Calu3 (cell line): Measurements from ENCODE around the gene NAV2. TPM values are rescaled to one million over a fixed set of nuclear protein-coding genes. Genes with fewer than 3 reads are reported as not detected.

Experiments used
- BruUV-seq: library from RNA; stranded (reverse); fragments of 400-500 nt; replicated peaks from 2 replicates; lab custom pipeline; 2021; lab: Mats Ljungman, UMichigan
- CTCF ChIA-PET: fragments of 300-600 bp; sonication (Branson Sonifier 250); formaldehyde crosslinking; loops from one replicate; lab custom pipeline; 2022; ENCODE audit warnings: antibody characterized with exemption; lab: Charles Lee
- DNase-seq: peaks from one replicate; pipeline ENCODE4 v3.0.0; 2022
- H3K27ac Mint-ChIP-seq: one replicate; pipeline ENCODE4 v1.8.0; 2022; ENCODE audit warnings: mixed read lengths; ENCODE audit not compliant: unreplicated experiment
- H3K27me3 Mint-ChIP-seq: one replicate; pipeline ENCODE4 v1.8.0; 2022; ENCODE audit warnings: mixed read lengths; ENCODE audit not compliant: unreplicated experiment
- H3K36me3 Mint-ChIP-seq: one replicate; pipeline ENCODE4 v1.8.0; 2022; ENCODE audit warnings: mild to moderate bottlenecking, moderate library complexity, mixed read lengths; ENCODE audit not compliant: insufficient read depth, unreplicated experiment
- H3K4me1 Mint-ChIP-seq: one replicate; pipeline ENCODE4 v1.8.0; 2022; ENCODE audit warnings: mild to moderate bottlenecking, low read depth, mixed read lengths; ENCODE audit not compliant: unreplicated experiment
- H3K4me3 Mint-ChIP-seq: one replicate; pipeline ENCODE4 v1.8.0; 2022; ENCODE audit warnings: mild to moderate bottlenecking, low read depth, moderate library complexity, mixed read lengths; ENCODE audit not compliant: unreplicated experiment
- H3K9me3 Mint-ChIP-seq: one replicate; pipeline ENCODE4 v1.8.0; 2022; ENCODE audit warnings: low read depth, mixed read lengths; ENCODE audit not compliant: unreplicated experiment
- CTCF ChIP-seq: fragments of 200-600 bp; IDR thresholded peaks from one replicate; pipeline ENCODE4 v1.8.0; 2022; ENCODE audit warnings: antibody characterized with exemption; ENCODE audit not compliant: unreplicated experiment
- intact Hi-C: fragments of 100-400 bp; cut with micrococcal nuclease; formaldehyde crosslinking; loops from one replicate; pipeline ENCODE4 v1.10.0; 2022; ENCODE audit not compliant: unreplicated experiment
- total RNA-seq: library from RNA; stranded (reverse); gene quantifications from 2 replicates; pipeline ENCODE4 v1.2.3, GENCODE V29; 2022

The NAV2 gene
- total RNA-seq, 1 experiment from 2014 or later, result 21.4 TPM

DNA sequence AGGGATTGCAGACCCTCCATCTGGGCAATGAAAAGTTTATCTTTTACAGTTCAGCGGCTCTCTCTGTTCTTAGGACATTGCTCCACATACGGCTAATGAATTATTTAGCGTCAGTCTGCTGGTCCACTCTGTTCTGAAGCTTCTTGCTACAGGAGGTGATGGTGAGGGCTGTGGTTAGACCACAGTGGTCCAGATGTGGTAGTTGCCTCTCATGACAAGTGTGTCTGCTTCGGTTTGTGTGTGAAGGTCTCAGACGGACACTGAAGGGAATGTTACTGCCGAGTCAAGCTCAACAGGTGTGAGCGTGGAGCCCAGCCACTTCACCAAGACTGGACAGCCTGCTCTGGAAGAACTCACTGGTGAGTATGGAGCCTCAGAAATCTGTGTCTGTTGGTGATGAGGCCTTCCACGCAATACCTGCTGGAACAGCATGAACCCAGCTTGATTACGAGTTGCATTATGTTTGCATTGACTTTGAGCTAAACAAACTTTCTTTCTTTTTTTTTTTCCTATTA is 226.8 kb downstream of the NAV2 start:
- H3K9me3 Mint-ChIP-seq, result no peaks in the 10 kb centered on the region
- H3K36me3 Mint-ChIP-seq, result no peaks in the 10 kb centered on the region
- BruUV-seq, result TSS peak; percentile 51
- CTCF ChIA-PET, result interaction anchor here (0.5 to 1.9 kb wide), 11 partner anchors 12 to 421 kb away, joined by 3 to 25 read pairs (median 4); no protein-coding TSS in a partner anchor
- H3K4me1 Mint-ChIP-seq, result peaks cover 29% of the 10 kb centered on the region
- H3K4me3 Mint-ChIP-seq, result no peak overlapping the region
- H3K27me3 Mint-ChIP-seq, result no peaks in the 10 kb centered on the region
- intact Hi-C loops, result loop anchor here (2.0 to 5.0 kb wide), 2 partner anchors 173 to 193 kb away; no protein-coding TSS in a partner anchor
- no peak for TF ChIP-seq CTCF
- H3K27ac Mint-ChIP-seq, result no peak overlapping the region
- DNase-seq, result no peak

DNA sequence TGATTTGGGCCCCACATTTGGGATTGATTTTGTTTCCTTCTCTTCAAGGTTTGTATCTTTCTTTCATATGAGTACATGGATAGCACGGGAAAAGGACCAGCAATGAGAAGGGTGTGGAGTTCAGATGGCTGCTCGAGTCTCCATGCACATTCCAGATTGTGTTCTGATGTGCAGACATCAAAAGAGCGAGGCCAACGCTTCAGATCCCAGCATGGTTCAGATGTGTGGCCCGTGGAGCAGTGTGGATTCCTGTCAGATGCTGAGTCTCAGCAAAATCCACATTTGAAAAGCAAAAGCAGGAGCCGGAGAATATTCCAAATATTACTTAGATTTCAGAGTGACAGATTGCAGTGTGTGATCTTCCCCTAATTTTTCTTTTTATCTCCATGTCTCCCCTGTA is 228.2 kb downstream of the NAV2 start:
- CTCF ChIA-PET, result interaction anchor here (0.5 kb wide), 1 partner anchor 76 kb away, joined by 3 read pairs; no protein-coding TSS in a partner anchor
- H3K27ac Mint-ChIP-seq, result no peak overlapping the region

GRCh38 chr11:19946681-19947080 is 234.0 kb downstream of the NAV2 start:
- no peak overlapping the region for H3K27ac Mint-ChIP-seq
- no TSS peak for BruUV-seq

More for the DNA sequence above, 228.2 kb downstream of the NAV2 start:
- Mint-ChIP-seq H3K9me3 (no peaks in the 10 kb centered on the region), H3K4me3 (no peak overlapping the region), H3K36me3 (no peaks in the 10 kb centered on the region), H3K4me1 (peaks cover 35% of the 10 kb centered on the region), H3K27me3 (peaks cover 11% of the 10 kb centered on the region)
- BruUV-seq, result no TSS peak
- intact Hi-C loops, result no loop called here
- no peak for DNase-seq
- no peak for TF ChIP-seq CTCF

GRCh38 chr11:19947537-19948114 is 235.0 kb downstream of the NAV2 start:
- no peak for DNase-seq
- peaks cover 21% of the 10 kb centered on the region for H3K4me1 Mint-ChIP-seq
- CTCF ChIA-PET, result no interaction called here

More at GRCh38 chr11:19946681-19947080, 234.0 kb downstream of the NAV2 start:
- Mint-ChIP-seq H3K4me1 (peaks cover 17% of the 10 kb centered on the region), H3K4me3 (no peak overlapping the region), H3K27me3 (peaks cover 11% of the 10 kb centered on the region), H3K36me3 (no peaks in the 10 kb centered on the region), H3K9me3 (no peaks in the 10 kb centered on the region)
- no peak for DNase-seq
- TF ChIP-seq CTCF, result no peak
- intact Hi-C loops, result no loop called here
- CTCF ChIA-PET, result no interaction called here

More at GRCh38 chr11:19947537-19948114, 235.0 kb downstream of the NAV2 start:
- no TSS peak for BruUV-seq
- H3K4me3 Mint-ChIP-seq, result no peak overlapping the region
- TF ChIP-seq CTCF, result no peak
- no peaks in the 10 kb centered on the region for H3K9me3 Mint-ChIP-seq
- H3K36me3 Mint-ChIP-seq, result no peaks in the 10 kb centered on the region
- no peak overlapping the region for H3K27ac Mint-ChIP-seq
- intact Hi-C loops, result no loop called here
- peaks cover 11% of the 10 kb centered on the region for H3K27me3 Mint-ChIP-seq
